Esophagus muscularis mucosa (tissue), 4 donors: ENCODE measurements around the gene WDR13. TPM values are rescaled to one million over a fixed set of nuclear protein-coding genes. Genes with fewer than 3 reads are reported as not detected.

Source experiments
- DNase-seq: peaks from one replicate; pipeline ENCODE4 v3.0.0-alpha.2; 2017; ENCODE audit errors: extremely low spot score
- H3K27ac ChIP-seq, 4 donors: fragments of 200-600 bp; sonication (generic); replicated peaks in 1 of 4; 1 replicate in 3 of 4; 2 replicates in 1 of 4; pipeline ENCODE4 v1.5.1; 2016 to 2019; ENCODE audit warnings: mild to moderate bottlenecking in 1 of 4
- H3K27me3 ChIP-seq, 4 donors: fragments of 200-600 bp; sonication (generic); one replicate each; pipeline versions ENCODE4 v1.5.1 to v1.6.0; 2016 to 2019
- H3K36me3 ChIP-seq, 4 donors: fragments of 200-600 bp; sonication (generic); one replicate each; pipeline ENCODE4 v1.5.1; 2016 to 2019
- H3K4me1 ChIP-seq, 4 donors: fragments of 200-600 bp; sonication (generic); one replicate each; pipeline ENCODE4 v1.5.1; 2016 to 2019
- H3K4me3 ChIP-seq, 4 donors: fragments of 200-600 bp; sonication (generic); 1 replicate in 2 of 4; 2 replicates in 2 of 4; pipeline ENCODE4 v1.5.1; 2016 to 2019; ENCODE audit warnings: mild to moderate bottlenecking in 4 of 4, moderate library complexity in 1 of 4
- H3K9me3 ChIP-seq, 4 donors: fragments of 200-600 bp; sonication (generic); 1 replicate in 3 of 4; 2 replicates in 1 of 4; pipeline ENCODE4 v1.5.1; 2016 to 2019
- CTCF ChIP-seq, 3 experiments: fragments of 200-600 bp in 2 of 3; fragments of 450-650 bp in 1 of 3; sonication (generic) in 2 of 3; IDR thresholded peaks; one replicate each; pipeline ENCODE4 v1.5.1; 2017 to 2019; ENCODE audit warnings: antibody characterized with exemption in 3 of 3, mild to moderate bottlenecking in 2 of 3, moderate library complexity in 1 of 3
- EP300 ChIP-seq: sonication (generic); formaldehyde crosslinking; IDR thresholded peaks from one replicate; pipeline ENCODE4 v1.6.1; 2017; ENCODE audit warnings: antibody characterized with exemption
- POLR2A ChIP-seq: fragments of 450-650 bp; IDR thresholded peaks from one replicate; pipeline ENCODE4 v1.6.1; 2017; ENCODE audit warnings: antibody characterized with exemption, moderate library complexity, mild to moderate bottlenecking, low read depth
- POLR2AphosphoS5 ChIP-seq, 2 donors: sonication (generic); formaldehyde crosslinking; IDR thresholded peaks; one replicate each; pipeline ENCODE4 v1.6.1; 2017; ENCODE audit warnings: antibody characterized with exemption in 2 of 2
- WGBS: methylation state at CpG from one replicate; pipeline ENCODE4 v1.1.5; 2018; 5-methylcytosine and 5-hydroxymethylcytosine counted together
- intact Hi-C: fragments of 100-400 bp; cut with DNase I; formaldehyde crosslinking; loops from one replicate; pipeline ENCODE4 v1.15.1; 2023
- total RNA-seq, 4 donors: library from RNA; depleted of rRNA; stranded (reverse); fragments of >200 nt; gene quantifications; one replicate each; pipeline versions ENCODE4 v1.1.0 to v1.2.1, GENCODE V29; 2016

Gene WDR13
- total RNA-seq, 4 donors from 2014 or later = 123 to 166 (median 152) TPM

GRCh38 chrX:48601741-48602394, 4.6 kb downstream of the WDR13 start:
- H3K9me3 ChIP-seq = no peaks in the 10 kb centered on the region
- H3K36me3 ChIP-seq = peaks cover 9 to 71% (median 62%) of the 10 kb centered on the region in 4 donors
- DNase-seq = no peak
- 79% methylated on average over 10 of the region's 17 CpGs for WGBS
- intact Hi-C loops = no loop called here
- no peaks in the 10 kb centered on the region for H3K27me3 ChIP-seq
- H3K27ac ChIP-seq = no peak overlapping the region
- peaks cover 6 to 14% (median 12%) of the 10 kb centered on the region in 4 donors for H3K4me1 ChIP-seq
- no peak for TF ChIP-seq EP300
- no peak for TF ChIP-seq CTCF (IDR thresholded peaks at IDR 0.05)
- TF ChIP-seq POLR2AphosphoS5 (IDR thresholded peaks at IDR 0.05) = no peak
- TF ChIP-seq POLR2A = no peak
- no peak overlapping the region for H3K4me3 ChIP-seq

GRCh38 chrX:48604701-48605100, 7.4 kb downstream of the WDR13 start:
- no peak for DNase-seq
- no peaks in the 10 kb centered on the region for H3K4me1 ChIP-seq
- TF ChIP-seq POLR2AphosphoS5 (IDR thresholded peaks at IDR 0.05) (no peak), CTCF (IDR thresholded peaks at IDR 0.05) (no peak), EP300 (no peak), POLR2A (no peak)
- no peaks in the 10 kb centered on the region for H3K9me3 ChIP-seq
- intact Hi-C loops = no loop called here
- no peak overlapping the region for H3K4me3 ChIP-seq
- WGBS = 91% methylated on average over 13 of the region's 16 CpGs
- no peak overlapping the region for H3K27ac ChIP-seq
- no peaks in the 10 kb centered on the region for H3K27me3 ChIP-seq
- peaks cover 9 to 60% (median 52%) of the 10 kb centered on the region in 4 donors for H3K36me3 ChIP-seq

- Histone ChIP-seq H3K27ac (no peak overlapping the region), H3K9me3 (no peaks in the 10 kb centered on the region), H3K27me3 (no peaks in the 10 kb centered on the region), H3K4me1 (no peaks in the 10 kb centered on the region), H3K36me3 (peaks cover 0 to 46% (median 40%) of the 10 kb centered on the region in 4 donors), H3K4me3 (no peak overlapping the region)
- intact Hi-C loops = no loop called here
- no peak for DNase-seq
- WGBS = 63% methylated on average over 3 of the region's 6 CpGs
- TF ChIP-seq POLR2AphosphoS5 (IDR thresholded peaks at IDR 0.05) (no peak), EP300 (no peak), CTCF (IDR thresholded peaks at IDR 0.05) (no peak), POLR2A (no peak)
Observed at GRCh38 chrX:48606091-48606490, 8.8 kb downstream of the WDR13 start.

GRCh38 chrX:48611703-48612102, 14.4 kb downstream of the WDR13 start:
- H3K36me3 ChIP-seq = no peaks in the 10 kb centered on the region
- TF ChIP-seq EP300 (no peak), POLR2A (no peak), POLR2AphosphoS5 (IDR thresholded peaks at IDR 0.05) (no peak), CTCF (IDR thresholded peaks at IDR 0.05) (no peak)
- H3K27ac ChIP-seq = no peak overlapping the region
- H3K4me3 ChIP-seq = no peak overlapping the region
- WGBS = 60% methylated on average over 2 of the region's 2 CpGs
- DNase-seq = no peak
- intact Hi-C loops = no loop called here
- H3K4me1 ChIP-seq = no peaks in the 10 kb centered on the region
- H3K9me3 ChIP-seq = no peaks in the 10 kb centered on the region
- peaks cover 0 to 2% (median 0%) of the 10 kb centered on the region in 4 donors for H3K27me3 ChIP-seq
